HTR-8/SVneo (cell line): ENCODE data around the gene TTC5.
"Not testable (repeated sequence)": the region's sequence is repeated elsewhere in the genome, so short reads cannot be mapped to it uniquely, and the experiment has no call there.

Experiments
- DNase-seq: peaks from one replicate; pipeline ENCODE4 v3.0.0; 2011; ENCODE audit warnings: low spot score, mixed read lengths; ENCODE audit not compliant: insufficient read length
- FAIRE-seq: peaks from 2 replicates; lab custom pipeline; 2011; peaks lifted over from hg19 to GRCh38; lab: Jason Lieb, UNC

The TTC5 gene

DNA sequence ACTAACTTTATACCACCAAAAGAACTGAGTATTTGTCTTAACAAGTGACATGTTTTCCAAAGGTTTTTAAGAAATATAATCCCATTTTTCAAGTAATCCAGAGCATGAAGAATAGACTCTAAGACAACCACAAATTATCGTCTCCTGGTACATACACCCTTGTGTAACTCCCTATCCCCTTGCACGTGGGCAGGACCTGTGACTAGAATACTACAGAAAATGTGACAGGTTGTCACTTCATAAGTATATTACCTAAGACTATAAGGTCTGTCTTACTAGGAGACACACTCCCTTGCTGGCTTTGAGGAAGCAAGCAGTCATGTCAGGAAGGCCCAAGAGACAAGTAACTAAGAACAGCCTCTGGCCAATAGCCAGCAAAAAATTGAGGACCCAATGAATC, 8.3 kb upstream of the TTC5 start:
- no peak for DNase-seq
- no peak for FAIRE-seq

DNA sequence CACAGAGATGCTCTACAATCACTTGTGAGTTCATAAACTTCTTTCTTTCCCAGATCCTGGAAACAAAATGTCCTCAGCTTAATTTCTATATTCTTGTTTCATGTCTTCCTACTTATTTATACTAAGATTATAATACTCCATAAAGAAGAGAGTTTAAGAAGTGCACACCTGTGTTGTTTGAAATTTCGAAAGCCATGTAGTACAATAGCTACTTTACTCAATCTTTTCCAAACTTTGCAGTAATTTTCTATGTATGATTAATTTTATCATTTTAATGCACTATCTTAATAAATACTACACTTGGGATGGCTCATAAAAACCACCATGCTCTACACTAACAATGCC, 300 bp upstream of the TTC5 start:
- FAIRE-seq: no peak
- no peak for DNase-seq

DNA sequence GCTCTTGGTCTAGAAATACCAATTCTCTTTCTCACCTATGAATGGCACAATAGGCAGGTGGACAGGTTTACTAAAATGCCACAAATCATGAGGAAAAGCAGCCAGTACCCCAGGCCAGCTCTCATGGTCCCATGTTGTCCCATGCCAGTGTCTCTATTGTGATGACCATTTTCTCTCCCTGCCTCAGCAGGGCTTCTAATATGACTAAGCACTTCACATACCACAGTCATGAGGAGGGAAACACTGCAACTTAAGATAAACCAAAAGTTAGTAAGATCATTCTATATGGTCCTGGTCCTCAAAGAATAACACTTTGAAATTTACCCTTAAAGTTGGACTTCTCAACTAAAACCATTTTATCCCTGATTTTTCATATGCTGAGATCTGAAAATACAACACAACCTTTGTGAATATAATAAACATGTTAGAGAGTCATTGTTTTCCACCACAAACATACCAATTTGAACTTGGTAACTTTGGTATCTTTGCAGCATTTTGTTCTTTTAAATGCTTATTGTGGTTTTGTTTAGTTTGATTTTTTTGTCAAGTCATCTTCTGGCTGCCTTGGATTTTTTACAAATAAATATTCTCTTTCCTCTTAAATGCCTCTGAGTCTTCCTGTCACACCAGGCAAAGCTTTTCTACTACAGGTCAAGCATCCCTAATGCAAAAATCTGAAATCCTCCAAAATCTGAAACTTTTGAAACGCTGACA, 3.6 kb downstream of the TTC5 start:
- DNase-seq: no peak
- FAIRE-seq: no peak

DNA sequence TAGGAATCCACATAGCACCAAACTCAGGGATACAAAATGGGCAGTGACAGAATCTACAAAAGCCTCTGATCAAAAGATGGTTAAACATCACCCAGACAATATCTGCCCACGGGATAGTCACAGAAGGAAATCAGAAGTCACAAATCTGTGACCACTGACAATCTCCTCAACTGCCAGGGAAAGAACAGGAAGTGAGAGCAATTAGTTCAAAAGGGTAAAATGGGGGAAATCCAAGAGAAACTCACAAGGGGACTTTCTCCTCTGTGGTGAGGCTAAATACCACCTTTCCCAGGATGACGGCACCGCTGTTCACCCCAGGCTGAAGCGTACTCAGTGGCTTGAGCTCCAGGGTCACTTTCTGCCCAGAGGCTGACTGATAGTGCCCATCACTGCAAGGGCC, 10.7 kb downstream of the TTC5 start:
- DNase-seq (no peak), FAIRE-seq (no peak)

DNA sequence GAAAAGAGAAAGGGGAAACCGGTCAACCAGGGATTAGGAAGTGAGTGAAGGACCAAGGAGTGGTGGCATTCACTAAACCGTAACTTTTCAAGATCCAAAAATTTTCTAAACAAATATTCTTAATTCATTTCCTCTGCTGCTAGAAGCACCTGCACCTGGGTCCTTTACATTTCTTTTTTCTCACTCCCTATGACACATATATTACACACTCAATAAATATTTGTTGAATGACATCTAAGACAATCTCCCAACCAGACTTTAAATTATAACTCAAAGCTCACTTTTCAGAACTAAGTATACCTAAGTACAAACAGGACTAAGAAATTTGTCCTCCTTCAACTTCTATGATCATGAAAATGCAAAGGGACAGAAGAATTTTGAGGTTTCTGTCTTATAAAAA, 11.1 kb downstream of the TTC5 start:
- no peak for FAIRE-seq

DNA sequence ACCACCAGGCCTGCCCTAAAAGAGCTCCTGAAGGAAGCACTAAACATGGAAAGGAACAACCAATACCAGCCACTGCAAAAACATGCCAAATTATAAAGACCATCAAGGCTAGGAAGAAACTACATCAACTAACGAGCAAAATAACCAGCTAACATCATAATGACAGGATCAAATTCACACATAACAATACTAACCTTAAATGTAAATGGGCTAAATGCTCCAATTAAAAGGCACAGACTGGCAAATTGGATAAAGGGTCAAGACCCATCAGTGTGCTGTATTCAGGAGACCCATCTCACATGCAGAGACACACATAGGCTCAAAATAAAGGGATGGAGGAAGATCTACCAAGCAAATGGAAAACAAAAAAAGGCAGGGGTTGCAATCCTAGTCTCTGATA, 23.8 kb downstream of the TTC5 start:
- not testable (repeated sequence) for DNase-seq, FAIRE-seq

More for the DNA sequence above, 11.1 kb downstream of the TTC5 start:
- no peak for DNase-seq

DNA sequence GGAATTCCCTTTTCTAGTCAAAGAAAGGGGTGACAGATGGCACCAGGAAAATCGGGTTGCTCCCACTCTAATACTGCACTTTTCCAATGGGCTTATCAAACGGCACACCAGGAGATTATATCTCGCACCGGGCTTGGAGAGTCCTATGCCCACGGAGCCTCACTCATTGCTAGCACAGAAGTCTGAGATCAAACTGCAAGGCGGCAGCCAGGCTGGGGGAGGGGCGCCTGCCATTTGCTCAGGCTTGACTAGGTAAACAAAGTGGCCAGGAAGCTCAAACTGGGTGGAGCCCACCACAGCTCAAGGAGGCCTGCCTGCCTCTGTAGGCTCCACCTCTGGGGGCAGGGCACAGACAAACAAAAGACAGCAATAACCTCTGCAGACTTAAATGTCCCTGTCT, 25.5 kb downstream of the TTC5 start:
- not testable (repeated sequence) for FAIRE-seq

DNA sequence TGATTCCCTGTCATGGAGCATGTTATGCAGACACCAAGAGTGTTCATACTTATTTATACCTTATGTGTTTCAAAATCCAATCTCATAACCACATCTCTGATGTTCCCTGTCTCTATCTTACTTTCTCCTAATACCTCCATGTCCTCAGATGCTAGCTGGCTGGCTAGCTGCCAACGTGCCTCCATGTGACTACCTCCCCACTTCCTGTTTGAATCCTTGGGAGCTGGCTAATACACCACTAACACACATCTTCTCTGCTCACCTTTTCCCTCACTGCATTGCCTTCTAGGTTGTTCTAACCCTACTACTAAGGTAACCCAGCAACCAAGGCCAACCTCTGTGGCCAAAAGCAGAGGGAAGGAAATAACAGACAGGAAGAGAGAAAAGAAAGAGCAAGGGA, 27.3 kb downstream of the TTC5 start:
- FAIRE-seq: no peak

More for the DNA sequence above, 25.5 kb downstream of the TTC5 start:
- not testable (repeated sequence) for DNase-seq

DNA sequence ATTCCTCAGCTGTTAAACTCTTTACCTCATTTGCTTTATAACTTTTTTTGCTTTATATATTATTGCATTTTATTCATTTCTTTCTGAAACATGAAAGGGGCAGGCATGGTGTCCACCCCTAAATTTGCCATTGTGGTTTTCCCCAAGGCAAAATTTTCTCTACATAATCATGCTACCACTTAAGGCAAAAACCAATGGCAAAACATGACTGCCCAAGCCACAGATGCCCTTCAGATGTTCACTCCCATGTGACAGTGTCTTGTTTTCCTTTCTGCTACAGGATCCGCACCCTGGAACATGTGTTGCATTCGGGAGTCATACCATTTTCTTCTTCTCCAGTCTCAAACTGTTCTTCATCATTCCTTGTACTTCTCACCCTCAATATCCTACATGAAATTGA, 28.3 kb downstream of the TTC5 start:
- DNase-seq: no peak

More for the DNA sequence above, 27.3 kb downstream of the TTC5 start:
- DNase-seq: no peak

DNA sequence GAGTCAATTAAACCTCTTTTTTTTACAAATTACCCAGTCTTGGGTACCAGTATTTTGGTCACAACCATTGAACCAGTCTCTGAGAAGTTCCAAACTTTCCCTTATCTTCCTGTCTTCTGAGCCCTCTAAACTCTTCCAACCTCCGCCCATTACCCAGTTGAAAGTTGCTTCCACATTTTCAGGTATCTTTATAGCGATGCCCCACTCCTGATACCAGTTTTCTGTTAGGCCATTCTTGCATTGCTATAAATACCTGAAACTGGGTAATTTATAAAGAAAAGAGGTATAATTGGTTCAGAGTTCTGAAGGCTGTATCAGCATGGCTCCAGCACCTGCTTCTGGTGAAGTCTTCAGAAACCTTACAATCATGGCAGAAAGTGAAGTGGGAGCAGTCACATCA, 31.7 kb downstream of the TTC5 start:
- DNase-seq: no peak
- no peak for FAIRE-seq

More for the DNA sequence above, 28.3 kb downstream of the TTC5 start:
- no peak for FAIRE-seq

DNA sequence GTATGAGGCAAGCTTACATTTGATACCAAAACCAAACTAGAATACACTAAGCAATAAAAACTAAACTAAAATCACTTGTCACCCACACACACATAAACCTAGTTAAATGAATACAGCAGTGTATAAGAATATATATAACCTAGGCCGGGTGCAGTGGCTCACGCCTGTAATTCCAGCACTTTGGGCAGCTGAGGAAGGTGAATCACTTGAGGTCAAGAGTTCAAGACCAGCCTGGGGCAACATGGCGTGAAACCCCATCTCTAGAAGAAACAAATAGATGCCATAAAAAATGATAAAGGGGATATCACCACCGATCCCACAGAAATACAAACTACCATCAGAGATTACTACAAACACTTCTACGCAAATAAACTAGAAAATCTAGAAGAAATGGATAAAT, 41.4 kb downstream of the TTC5 start:
- FAIRE-seq, DNase-seq: not testable (repeated sequence)

DNA sequence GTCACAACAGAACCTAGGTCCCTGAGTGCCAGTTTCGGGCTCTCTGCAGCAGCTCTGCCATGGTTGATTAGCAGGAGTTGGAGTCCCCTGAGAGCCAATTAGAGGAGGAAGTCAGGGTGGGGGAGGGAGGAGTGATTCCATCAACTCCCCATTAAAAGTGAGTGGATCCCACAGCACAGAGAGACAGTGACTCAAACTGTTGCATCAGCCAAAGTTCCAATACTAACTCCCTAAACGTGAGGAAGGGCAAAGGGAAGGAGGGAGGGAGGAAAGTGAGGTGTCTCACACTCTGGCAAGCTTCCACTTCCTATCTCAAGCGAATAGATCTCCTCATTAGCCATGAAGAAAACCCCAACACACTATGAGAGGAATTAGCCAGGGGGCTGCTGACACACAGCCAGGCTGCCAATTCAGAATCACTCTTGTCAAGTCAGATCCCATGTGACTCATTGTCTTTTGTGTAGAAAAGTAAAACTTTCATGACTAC, 43.1 kb downstream of the TTC5 start:
- peak; percentile 1 for DNase-seq
- FAIRE-seq: no peak

DNA sequence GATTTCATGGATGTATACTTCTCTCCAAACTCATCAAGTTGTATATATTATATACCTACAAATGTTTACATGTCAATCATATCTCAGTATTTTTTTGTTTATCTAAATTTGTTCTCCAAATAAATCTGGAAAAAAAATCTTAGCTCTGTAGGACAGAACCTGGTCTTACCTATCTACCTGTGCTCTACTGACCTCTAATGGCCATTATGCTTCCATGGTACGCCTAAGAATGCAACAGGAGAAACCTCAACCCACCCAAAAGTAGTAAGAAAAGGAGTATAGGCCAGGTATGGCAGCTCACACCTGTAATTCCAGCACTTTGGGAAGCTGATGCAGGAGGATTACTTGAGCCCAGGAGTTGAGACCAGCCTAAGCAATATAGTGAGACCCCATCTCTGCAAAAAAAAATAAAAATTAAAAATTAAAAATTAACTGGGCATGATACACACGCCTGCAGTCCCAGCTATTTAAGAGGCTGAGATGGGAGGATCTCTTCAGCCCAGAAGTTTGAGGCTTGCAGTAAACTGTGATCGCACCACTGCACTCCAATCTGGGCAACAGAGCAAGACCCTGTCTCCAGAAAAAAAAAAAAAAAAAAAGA, 58.0 kb downstream of the TTC5 start:
- no peak for DNase-seq
- FAIRE-seq: no peak
